ENCODE results near the gene PRRC1. TPM values are rescaled to one million over a fixed set of nuclear protein-coding genes. Genes with fewer than 3 reads are reported as not detected.

Gene PRRC1
- total and polyA plus RNA-seq, 2 donors from 2014 or later: 19.8 to 55.8 TPM

DNA sequence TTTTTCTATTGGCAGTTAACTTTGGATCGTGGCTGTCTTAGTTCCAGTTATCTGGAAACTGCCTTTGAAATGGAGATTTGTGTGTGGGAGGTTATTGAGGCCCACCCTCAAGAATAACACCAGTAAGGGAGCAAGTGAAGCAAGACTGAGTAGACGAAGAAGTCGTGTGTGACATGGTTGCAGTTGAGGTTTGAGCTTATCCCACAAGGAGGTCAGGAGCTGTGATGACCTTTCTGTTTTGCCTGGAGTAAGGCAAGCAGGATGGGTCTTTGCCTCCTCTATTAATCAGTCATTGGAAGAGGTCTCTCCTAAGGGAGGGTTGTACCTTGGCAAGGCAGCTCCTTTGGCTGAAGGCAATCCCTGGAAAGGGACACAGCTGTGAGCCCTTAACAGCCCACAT is 81.9 kb downstream of the PRRC1 start:
- TF ChIP-seq, protein P1, sequence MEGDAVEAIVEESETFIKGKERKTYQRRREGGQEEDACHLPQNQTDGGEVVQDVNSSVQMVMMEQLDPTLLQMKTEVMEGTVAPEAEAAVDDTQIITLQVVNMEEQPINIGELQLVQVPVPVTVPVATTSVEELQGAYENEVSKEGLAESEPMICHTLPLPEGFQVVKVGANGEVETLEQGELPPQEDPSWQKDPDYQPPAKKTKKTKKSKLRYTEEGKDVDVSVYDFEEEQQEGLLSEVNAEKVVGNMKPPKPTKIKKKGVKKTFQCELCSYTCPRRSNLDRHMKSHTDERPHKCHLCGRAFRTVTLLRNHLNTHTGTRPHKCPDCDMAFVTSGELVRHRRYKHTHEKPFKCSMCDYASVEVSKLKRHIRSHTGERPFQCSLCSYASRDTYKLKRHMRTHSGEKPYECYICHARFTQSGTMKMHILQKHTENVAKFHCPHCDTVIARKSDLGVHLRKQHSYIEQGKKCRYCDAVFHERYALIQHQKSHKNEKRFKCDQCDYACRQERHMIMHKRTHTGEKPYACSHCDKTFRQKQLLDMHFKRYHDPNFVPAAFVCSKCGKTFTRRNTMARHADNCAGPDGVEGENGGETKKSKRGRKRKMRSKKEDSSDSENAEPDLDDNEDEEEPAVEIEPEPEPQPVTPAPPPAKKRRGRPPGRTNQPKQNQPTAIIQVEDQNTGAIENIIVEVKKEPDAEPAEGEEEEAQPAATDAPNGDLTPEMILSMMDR (IDR thresholded peaks at IDR 0.05; ENCODE audit: borderline replicate concordance, extremely low read depth, insufficient read depth): no peak
- DNase-seq (peak in 4 of 5 donors; percentile 39 to 59 (median 52)), FAIRE-seq (no peak)
- intact Hi-C loops (cut with DNase I): no loop called here
- Histone ChIP-seq H3K27me3 (ENCODE audit: control insufficient read depth, insufficient read depth, low read length) (no peaks in the 10 kb centered on the region), H3K9ac (ENCODE audit: low read length in 3 of 3) (no peak overlapping the region), H3K4me1 (ENCODE audit: control insufficient read depth in 2 of 3, insufficient read depth in 2 of 3, low read depth in 1 of 3, low read length in 3 of 3) (peaks cover 0 to 2% (median 0%) of the 10 kb centered on the region in 3 donors), H3K27ac (ENCODE audit: low read depth in 2 of 2, low read length in 2 of 2) (no peak overlapping the region), H3K4me3 (ENCODE audit: low read length in 3 of 3) (no peak overlapping the region), H3K9me3 (ENCODE audit: control insufficient read depth in 2 of 3, insufficient read depth in 1 of 3, low read length in 3 of 3) (no peaks in the 10 kb centered on the region), H3K36me3 (ENCODE audit: control insufficient read depth in 2 of 3, insufficient read depth in 3 of 3, low read length in 3 of 3) (no peaks in the 10 kb centered on the region)

DNA sequence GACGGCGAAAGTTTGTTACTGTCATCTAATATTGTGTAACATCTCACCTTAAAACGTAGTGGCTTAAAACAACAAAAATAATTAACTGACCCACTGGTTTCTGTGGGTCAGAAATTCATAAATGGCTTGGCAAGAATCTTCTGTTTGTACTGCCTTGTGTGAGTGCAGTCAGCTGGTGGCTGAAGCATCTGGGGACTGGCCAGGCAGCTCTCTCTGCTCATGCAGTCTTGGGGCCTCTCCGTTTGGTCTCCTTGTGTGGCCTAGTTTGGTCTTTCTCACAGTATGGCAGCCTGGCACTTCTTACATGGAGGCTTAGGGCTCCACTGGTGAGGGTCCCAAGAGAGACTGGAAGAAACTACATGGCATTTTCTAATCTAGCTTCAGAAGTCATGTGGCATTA is 82.4 kb downstream of the PRRC1 start:
- FAIRE-seq (no peak), DNase-seq (peak in 3 of 5 donors; percentile 21 to 65 (median 22))
- intact Hi-C loops (cut with DNase I): no loop called here

DNA sequence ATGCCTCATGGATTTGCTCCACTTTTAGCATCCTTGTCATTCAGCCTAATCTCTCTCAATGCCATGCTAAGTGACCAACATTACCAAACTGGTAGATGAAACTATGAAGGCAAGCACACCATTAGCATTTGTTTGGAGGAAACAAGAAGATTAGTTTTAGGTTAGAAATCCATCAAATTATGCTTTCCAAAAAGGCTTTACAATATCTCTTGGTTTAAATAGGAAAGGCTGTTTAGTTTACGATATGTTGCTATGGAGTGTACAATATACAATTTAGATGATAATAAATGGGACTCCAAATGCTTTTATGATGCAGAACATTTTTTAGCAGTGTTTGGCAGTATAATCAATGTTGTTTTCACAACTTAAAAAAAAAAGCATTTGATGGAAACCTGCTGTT is 83.7 kb downstream of the PRRC1 start:
- Histone ChIP-seq H3K27ac (ENCODE audit: low read depth in 2 of 2, low read length in 2 of 2) (no peak overlapping the region), H3K36me3 (ENCODE audit: control insufficient read depth in 2 of 3, insufficient read depth in 3 of 3, low read length in 3 of 3) (no peaks in the 10 kb centered on the region), H3K4me1 (ENCODE audit: control insufficient read depth in 2 of 3, insufficient read depth in 2 of 3, low read depth in 1 of 3, low read length in 3 of 3) (peaks cover 0 to 2% (median 0%) of the 10 kb centered on the region in 3 donors), H3K9ac (ENCODE audit: low read length in 3 of 3) (no peak overlapping the region), H3K27me3 (ENCODE audit: control insufficient read depth, insufficient read depth, low read length) (no peaks in the 10 kb centered on the region), H3K9me3 (ENCODE audit: control insufficient read depth in 2 of 3, insufficient read depth in 1 of 3, low read length in 3 of 3) (no peaks in the 10 kb centered on the region), H3K4me3 (ENCODE audit: low read length in 3 of 3) (no peak overlapping the region)
- TF ChIP-seq, protein P1 (IDR thresholded peaks at IDR 0.05; ENCODE audit: borderline replicate concordance, extremely low read depth, insufficient read depth): no peak
- DNase-seq: peak in 1 of 5 donors; percentile 63
- intact Hi-C loops (cut with DNase I): no loop called here
- FAIRE-seq: no peak

More for the DNA sequence above, 82.4 kb downstream of the PRRC1 start:
- Histone ChIP-seq H3K27ac (ENCODE audit: low read depth in 2 of 2, low read length in 2 of 2) (no peak overlapping the region), H3K36me3 (ENCODE audit: control insufficient read depth in 2 of 3, insufficient read depth in 3 of 3, low read length in 3 of 3) (no peaks in the 10 kb centered on the region), H3K9me3 (ENCODE audit: control insufficient read depth in 2 of 3, insufficient read depth in 1 of 3, low read length in 3 of 3) (no peaks in the 10 kb centered on the region), H3K4me1 (ENCODE audit: control insufficient read depth in 2 of 3, insufficient read depth in 2 of 3, low read depth in 1 of 3, low read length in 3 of 3) (peaks cover 0 to 2% (median 0%) of the 10 kb centered on the region in 3 donors), H3K9ac (ENCODE audit: low read length in 3 of 3) (no peak overlapping the region), H3K4me3 (ENCODE audit: low read length in 3 of 3) (no peak overlapping the region), H3K27me3 (ENCODE audit: control insufficient read depth, insufficient read depth, low read length) (no peaks in the 10 kb centered on the region)
- TF ChIP-seq, protein P1 (IDR thresholded peaks at IDR 0.05; ENCODE audit: borderline replicate concordance, extremely low read depth, insufficient read depth): no peak

DNA sequence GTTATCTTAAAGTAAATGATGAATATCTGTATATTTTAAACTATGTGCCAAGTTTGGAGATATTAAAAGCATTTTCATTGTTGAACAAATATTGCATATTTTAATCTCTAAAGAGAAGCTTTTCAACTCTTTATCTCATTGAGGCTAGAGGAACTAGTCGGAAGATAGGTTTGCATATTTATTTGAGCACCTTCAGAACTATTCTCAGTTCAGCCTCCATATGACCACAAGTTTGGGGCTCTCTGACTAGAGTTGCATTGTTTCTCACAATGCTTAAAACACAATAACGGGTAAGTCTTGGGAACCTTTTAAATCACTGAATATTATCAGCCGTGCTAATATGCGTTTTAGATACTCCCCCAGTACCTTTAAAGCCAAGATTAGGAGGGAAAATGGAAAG is 84.2 kb downstream of the PRRC1 start:
- no peak for FAIRE-seq
- H3K27ac ChIP-seq (ENCODE audit: low read depth in 2 of 2, low read length in 2 of 2): no peak overlapping the region
- no peaks in the 10 kb centered on the region for H3K36me3 ChIP-seq (ENCODE audit: control insufficient read depth in 2 of 3, insufficient read depth in 3 of 3, low read length in 3 of 3)
- intact Hi-C loops (cut with DNase I): no loop called here
- H3K9ac ChIP-seq (ENCODE audit: low read length in 3 of 3): no peak overlapping the region
- H3K4me3 ChIP-seq (ENCODE audit: low read length in 3 of 3): no peak overlapping the region
- H3K27me3 ChIP-seq (ENCODE audit: control insufficient read depth, insufficient read depth, low read length): no peaks in the 10 kb centered on the region
- H3K9me3 ChIP-seq (ENCODE audit: control insufficient read depth in 2 of 3, insufficient read depth in 1 of 3, low read length in 3 of 3): no peaks in the 10 kb centered on the region
- TF ChIP-seq, protein P1 (IDR thresholded peaks at IDR 0.05; ENCODE audit: borderline replicate concordance, extremely low read depth, insufficient read depth): no peak
- DNase-seq: no peak
- H3K4me1 ChIP-seq (ENCODE audit: control insufficient read depth in 2 of 3, insufficient read depth in 2 of 3, low read depth in 1 of 3, low read length in 3 of 3): peaks cover 0 to 2% (median 0%) of the 10 kb centered on the region in 3 donors
